HG03439 (cell line): Measurements from ENCODE around the gene SMIM13.

ENCODE experiments used
- ATAC-seq: cut with Tn5 transposase; IDR thresholded peaks from one replicate; pipeline ENCODE4 v1.9.1; 2021; ENCODE audit warnings: mild to moderate bottlenecking, moderate library complexity; ENCODE audit not compliant: unreplicated experiment

SMIM13 gene

GRCh38 chr6:11093626-11094410 lies at the start of gene SMIM13:
Gene SMIM13 (plus strand): TSS chr6:11093834. CDS start chr6:11094314, 480 bp downstream.
- ATAC-seq: peak; percentile 94

GRCh38 chr6:11043961-11044711 lies 49.5 kb upstream of the SMIM13 start, which contains the start of gene ELOVL2:
Gene ELOVL2 (minus strand): TSS chr6:11044305. CDS start chr6:11044230, 75 bp downstream.
- no peak for ATAC-seq

- ATAC-seq: no peak
These were observed 48.9 kb upstream of the SMIM13 start for GRCh38 chr6:11044712-11045167.

GRCh38 chr6:11050731-11051130 lies 42.9 kb upstream of the SMIM13 start:
- no peak for ATAC-seq

- ATAC-seq: no peak
These were observed 40.3 kb upstream of the SMIM13 start for GRCh38 chr6:11053307-11053706.

DNA sequence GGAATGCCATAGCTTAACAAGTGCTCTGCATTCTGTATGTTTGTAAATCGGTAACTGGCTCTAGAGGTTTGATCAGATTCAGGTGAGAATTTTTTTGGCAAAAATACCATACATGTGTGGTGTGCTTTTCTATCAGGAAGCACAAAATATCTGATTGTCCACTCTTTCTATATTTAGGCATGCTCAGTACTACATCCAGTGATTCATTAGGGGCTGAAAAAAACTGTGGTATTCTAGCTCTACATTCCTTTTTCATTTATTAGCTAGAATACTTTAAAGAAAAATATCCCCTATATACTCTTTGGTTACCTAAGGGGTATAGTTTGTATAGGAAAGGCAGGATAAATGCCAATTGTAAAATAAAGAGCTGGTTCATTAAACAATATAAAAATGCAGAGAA lies 38.9 kb upstream of the SMIM13 start:
- no peak for ATAC-seq

DNA sequence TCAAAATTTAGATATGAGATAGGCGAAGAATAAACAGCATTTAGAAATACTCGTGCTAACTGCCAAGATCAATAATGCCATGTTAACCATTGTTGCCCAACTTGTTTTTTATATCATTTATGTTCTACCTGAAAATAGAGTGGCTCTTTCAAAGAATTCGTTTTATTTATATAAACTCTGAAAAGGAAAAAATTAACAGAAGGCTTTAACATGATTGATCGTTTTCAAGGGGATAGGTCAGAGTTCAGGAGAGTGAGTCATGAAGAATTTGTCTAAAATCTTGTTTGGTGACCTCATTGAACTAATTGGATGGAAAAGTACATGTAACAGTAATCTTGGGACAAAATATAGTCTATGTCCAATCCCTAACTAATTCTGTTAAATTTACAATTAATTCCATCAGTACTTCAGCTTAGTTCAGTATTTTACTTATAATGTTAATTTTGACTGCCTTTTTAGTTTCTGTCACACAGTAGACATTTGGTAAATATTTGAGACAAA lies 38.5 kb upstream of the SMIM13 start:
- no peak for ATAC-seq

DNA sequence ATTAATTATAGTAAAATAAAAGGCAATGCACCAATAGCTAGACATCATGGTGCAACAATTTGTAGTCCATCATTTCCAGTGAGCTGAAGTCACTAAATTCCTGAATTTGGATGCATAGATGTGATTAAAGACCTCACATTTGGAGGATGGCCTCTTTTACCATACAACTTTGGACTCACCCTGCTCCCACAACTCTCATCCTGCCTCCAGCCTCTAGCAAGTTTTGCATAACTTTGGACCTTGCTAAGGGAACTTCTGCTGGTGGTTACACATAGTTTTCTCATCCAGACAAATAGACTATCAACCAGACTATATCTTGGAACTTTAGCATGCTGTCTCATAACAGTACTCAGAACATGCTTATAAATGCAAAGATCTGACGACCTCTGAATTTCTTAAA lies 36.8 kb upstream of the SMIM13 start:
- no peak for ATAC-seq

- ATAC-seq: no peak
These were observed 35.2 kb upstream of the SMIM13 start for GRCh38 chr6:11058406-11058805.

DNA sequence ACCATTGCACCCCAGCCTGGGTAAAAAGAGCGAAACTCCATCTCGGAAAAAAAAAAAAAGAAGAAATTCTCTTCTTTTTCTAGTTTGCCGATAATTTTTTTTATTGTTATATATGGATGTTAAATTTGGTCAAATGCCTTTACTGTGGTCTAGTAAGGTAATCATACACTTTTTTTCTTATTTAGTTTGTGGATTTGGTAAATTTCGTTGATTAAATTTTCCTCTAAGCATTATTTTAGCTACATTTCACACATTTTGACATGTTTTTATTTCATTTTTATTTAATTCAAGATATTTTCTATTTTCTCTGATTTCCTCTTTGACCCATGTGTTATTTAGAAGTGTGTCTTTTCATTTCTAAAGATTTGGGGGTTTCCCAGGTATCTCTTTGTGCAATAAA lies 31.6 kb upstream of the SMIM13 start:
- ATAC-seq: no peak

GRCh38 chr6:11062715-11063114 lies 30.9 kb upstream of the SMIM13 start:
- ATAC-seq: no peak

DNA sequence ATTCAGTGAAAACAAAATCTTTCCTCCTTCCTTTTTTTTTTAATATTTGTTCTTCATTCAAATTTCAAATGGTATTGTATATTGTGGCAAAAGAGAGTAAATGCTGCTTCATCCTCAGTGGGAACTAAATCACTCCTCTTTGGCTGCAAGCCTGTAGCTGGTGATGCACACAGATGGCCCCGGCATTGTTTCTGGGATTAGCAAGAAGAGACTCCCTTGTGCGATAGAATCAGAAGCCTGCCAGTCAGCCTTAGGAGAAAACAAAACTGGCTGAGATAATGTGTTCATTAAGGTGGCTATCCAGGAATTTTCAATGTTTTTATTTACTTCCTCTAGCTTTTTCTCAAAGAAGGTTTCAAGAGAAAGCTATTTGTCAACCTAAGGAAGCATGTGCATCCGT lies 28.8 kb upstream of the SMIM13 start:
- ATAC-seq: no peak

DNA sequence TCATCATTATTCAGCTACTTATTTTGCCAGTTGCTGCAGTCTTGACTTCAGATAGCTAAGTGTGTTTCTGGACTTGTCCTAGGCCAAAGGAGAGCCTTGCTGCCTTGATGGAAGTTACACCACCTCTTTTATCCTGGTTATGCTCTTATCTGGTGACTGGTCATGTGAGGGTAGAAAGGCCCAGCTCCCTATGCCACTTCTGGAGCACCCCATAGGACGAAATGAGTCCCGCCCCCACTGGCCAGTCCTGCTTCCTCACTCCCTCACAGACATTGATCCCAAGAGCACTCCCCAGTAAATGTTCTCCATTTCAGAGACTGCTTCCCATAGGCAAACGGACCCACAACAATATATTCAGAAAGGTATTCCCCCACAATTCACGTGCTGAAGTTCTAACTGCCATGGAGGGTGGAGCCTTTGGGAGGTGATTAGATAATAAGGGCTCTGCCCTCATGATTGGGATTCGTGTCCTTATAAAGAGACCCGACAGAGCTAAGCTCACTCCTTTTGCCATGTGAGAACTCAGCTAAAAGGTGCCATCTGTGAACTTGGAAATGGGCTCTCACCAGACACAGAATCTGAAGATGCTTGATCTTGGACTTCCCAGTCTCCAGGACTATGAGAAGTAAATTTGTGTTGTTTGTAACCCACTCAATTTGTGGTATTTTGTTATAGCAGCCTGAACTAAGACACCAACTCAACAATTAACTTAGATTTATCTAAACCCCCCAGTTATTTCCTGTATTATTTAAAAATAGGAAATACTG lies 28.0 kb upstream of the SMIM13 start:
- ATAC-seq: no peak

- ATAC-seq: no peak
These were observed 26.9 kb upstream of the SMIM13 start for GRCh38 chr6:11066505-11067347.

GRCh38 chr6:11067348-11067747 lies 26.3 kb upstream of the SMIM13 start:
- ATAC-seq: no peak

DNA sequence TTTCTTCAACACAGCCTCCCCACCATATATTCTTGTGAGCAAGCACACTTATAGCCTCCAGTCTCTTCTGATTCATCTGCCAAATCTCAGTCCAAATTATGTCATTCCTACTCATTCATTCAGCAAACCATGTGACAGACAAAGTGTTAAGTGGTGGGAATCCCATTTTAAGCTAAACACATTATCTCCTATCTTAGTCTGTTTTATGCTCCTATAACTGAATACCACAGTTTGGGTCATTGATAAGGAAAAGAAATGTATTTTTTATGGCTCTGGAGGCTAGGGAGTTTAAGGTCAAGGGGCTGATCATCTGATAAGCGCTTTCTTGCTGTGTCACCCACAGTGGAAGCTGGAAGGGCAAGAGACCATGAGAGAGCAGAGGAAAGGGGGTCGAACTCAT lies 23.9 kb upstream of the SMIM13 start:
- ATAC-seq: no peak

GRCh38 chr6:11072101-11072500 lies 21.5 kb upstream of the SMIM13 start:
- ATAC-seq: no peak

DNA sequence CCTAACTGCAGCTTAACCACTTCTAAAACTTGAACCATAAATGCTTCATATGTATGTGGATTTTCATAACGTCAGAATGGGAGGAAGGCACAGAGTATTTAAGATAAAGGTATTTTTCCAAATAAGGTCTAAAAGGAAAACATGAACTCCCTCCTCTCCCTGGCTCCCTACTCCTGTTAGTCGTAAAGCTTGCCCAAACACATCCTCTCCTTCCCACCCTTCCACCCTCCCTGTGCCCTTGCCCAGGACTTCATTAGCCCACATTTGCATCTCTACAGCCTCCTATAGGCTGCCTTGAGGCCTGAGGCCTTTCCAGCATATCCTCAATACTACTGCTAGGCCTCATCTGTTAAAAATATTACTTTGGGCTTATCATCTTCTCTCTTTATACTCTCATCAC lies 17.1 kb upstream of the SMIM13 start:
- no peak for ATAC-seq

GRCh38 chr6:11078266-11078665 lies 15.4 kb upstream of the SMIM13 start:
- ATAC-seq: no peak

- ATAC-seq: no peak
These were observed 13.3 kb upstream of the SMIM13 start for GRCh38 chr6:11080296-11080695.
